HG02678 (cell line): Measurements from ENCODE around the gene ZNG1B.
"Not testable (repeated sequence)": the region's sequence is repeated elsewhere in the genome, so short reads cannot be mapped to it uniquely, and the experiment has no call there.

ENCODE experiments used
- ATAC-seq: cut with Tn5 transposase; IDR thresholded peaks from one replicate; pipeline ENCODE4 v1.9.1; 2021; ENCODE audit warnings: mild to moderate bottlenecking, moderate library complexity; ENCODE audit not compliant: unreplicated experiment

The ZNG1B gene

GRCh38 chr2:113437508-113438465, at the start of gene ZNG1B:
Gene ZNG1B (plus strand): TSS chr2:113437691. CDS start chr2:113437869, 178 bp downstream.
- not testable (repeated sequence) for ATAC-seq

- ATAC-seq = peak; percentile 91
Measured at GRCh38 chr2:113390124-113390849, 47.2 kb upstream of the ZNG1B start.

GRCh38 chr2:113391073-113391472, 46.4 kb upstream of the ZNG1B start:
- no peak for ATAC-seq

- no peak for ATAC-seq
Measured at GRCh38 chr2:113406114-113406513, 31.4 kb upstream of the ZNG1B start.

GRCh38 chr2:113407446-113408099, 29.9 kb upstream of the ZNG1B start:
- ATAC-seq = no peak

GRCh38 chr2:113411725-113412352, 25.7 kb upstream of the ZNG1B start:
- ATAC-seq = not testable (repeated sequence)

GRCh38 chr2:113412774-113413173, 24.7 kb upstream of the ZNG1B start:
- not testable (repeated sequence) for ATAC-seq

- ATAC-seq = not testable (repeated sequence)
Measured at GRCh38 chr2:113431773-113432172, 5.7 kb upstream of the ZNG1B start.

- ATAC-seq = not testable (repeated sequence)
Measured at GRCh38 chr2:113433468-113433867, 4.0 kb upstream of the ZNG1B start.

- ATAC-seq = not testable (repeated sequence)
Measured at GRCh38 chr2:113465770-113466169, 28.3 kb downstream of the ZNG1B start.

- not testable (repeated sequence) for ATAC-seq
Measured at GRCh38 chr2:113476688-113477368, 39.3 kb downstream of the ZNG1B start.

GRCh38 chr2:113496527-113496926, 59.0 kb downstream of the ZNG1B start:
- not testable (repeated sequence) for ATAC-seq

GRCh38 chr2:113498365-113498764, 60.9 kb downstream of the ZNG1B start, which contains the start of gene FOXD4L1:
Gene FOXD4L1 (plus strand): TSS chr2:113498665. CDS start chr2:113499257, 592 bp downstream.
- not testable (repeated sequence) for ATAC-seq

GRCh38 chr2:113499019-113499885, 61.8 kb downstream of the ZNG1B start:
- not testable (repeated sequence) for ATAC-seq

GRCh38 chr2:113499886-113500722, 62.6 kb downstream of the ZNG1B start:
- not testable (repeated sequence) for ATAC-seq

- ATAC-seq = not testable (repeated sequence)
Measured at GRCh38 chr2:113500723-113501038, 63.2 kb downstream of the ZNG1B start.

- ATAC-seq = not testable (repeated sequence)
Measured at GRCh38 chr2:113502216-113503093, 65.0 kb downstream of the ZNG1B start.
